SK-N-SH treated with all-trans-retinoic acid at 6 μM for 48 hours (cell line): ENCODE measurements around the gene REV3L.

Source experiments
- GLIS3 ChIP-seq: fragments of 250-450 bp; sonication (Bioruptor Pico); IDR thresholded peaks from 2 replicates; pipeline ENCODE4 v1.5.0; 2020; ENCODE audit warnings: mild to moderate bottlenecking, moderate library complexity
- OSR1 ChIP-seq: fragments of 250-450 bp; sonication (Bioruptor Pico); IDR thresholded peaks from 2 replicates; pipeline ENCODE4 v1.8.0; 2022; ENCODE audit warnings: moderate library complexity, mild to moderate bottlenecking, inconsistent platforms
- PPARA ChIP-seq: fragments of 250-450 bp; sonication (Bioruptor Pico); IDR thresholded peaks from 2 replicates; pipeline ENCODE4 v1.5.0; 2020; ENCODE audit warnings: mild to moderate bottlenecking, borderline replicate concordance
- TCF4 ChIP-seq: fragments of 250-450 bp; sonication (Bioruptor Pico); IDR thresholded peaks from 2 replicates; pipeline ENCODE4 v1.8.0; 2021; ENCODE audit warnings: mild to moderate bottlenecking, moderate library complexity, borderline replicate concordance
- ZFP30 ChIP-seq: fragments of 450-650 bp; formaldehyde crosslinking; IDR thresholded peaks from 2 replicates; pipeline ENCODE4 v1.5.0; 2022; ENCODE audit warnings: mild to moderate bottlenecking, moderate library complexity
- TF ChIP-seq, protein P1 (sequence below): fragments of 250-450 bp; sonication (Bioruptor Pico); IDR thresholded peaks from 2 replicates; pipeline ENCODE4 v1.8.0; 2020; ENCODE audit warnings: mild to moderate bottlenecking, moderate library complexity, borderline replicate concordance

DNA sequence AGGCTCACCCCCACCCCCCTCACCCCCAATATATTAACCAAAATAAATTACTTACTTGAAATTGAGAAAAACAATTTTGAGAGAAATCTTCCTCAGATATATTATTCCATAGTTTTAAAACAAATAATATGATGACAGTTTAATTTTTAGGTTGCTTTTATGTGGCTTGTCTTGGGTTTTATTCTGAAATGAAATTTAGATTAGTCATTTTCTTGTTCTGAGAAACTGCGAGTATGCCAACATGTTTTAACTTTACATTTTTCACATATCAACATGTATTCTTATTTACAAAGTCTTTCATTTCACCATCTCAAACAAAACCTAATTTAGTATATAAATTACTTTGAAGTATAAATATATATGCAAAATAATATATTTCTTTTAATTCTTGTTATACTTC lies 11.1 kb downstream of the REV3L start:
- TF ChIP-seq ZFP30 (CRISPR knock-in tag): no peak
- TF ChIP-seq OSR1 (CRISPR knock-in tag): no peak
- TF ChIP-seq, protein P1, sequence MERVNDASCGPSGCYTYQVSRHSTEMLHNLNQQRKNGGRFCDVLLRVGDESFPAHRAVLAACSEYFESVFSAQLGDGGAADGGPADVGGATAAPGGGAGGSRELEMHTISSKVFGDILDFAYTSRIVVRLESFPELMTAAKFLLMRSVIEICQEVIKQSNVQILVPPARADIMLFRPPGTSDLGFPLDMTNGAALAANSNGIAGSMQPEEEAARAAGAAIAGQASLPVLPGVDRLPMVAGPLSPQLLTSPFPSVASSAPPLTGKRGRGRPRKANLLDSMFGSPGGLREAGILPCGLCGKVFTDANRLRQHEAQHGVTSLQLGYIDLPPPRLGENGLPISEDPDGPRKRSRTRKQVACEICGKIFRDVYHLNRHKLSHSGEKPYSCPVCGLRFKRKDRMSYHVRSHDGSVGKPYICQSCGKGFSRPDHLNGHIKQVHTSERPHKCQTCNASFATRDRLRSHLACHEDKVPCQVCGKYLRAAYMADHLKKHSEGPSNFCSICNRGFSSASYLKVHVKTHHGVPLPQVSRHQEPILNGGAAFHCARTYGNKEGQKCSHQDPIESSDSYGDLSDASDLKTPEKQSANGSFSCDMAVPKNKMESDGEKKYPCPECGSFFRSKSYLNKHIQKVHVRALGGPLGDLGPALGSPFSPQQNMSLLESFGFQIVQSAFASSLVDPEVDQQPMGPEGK (CRISPR knock-in tag): no peak
- no peak for TF ChIP-seq PPARA (CRISPR knock-in tag)
- TF ChIP-seq GLIS3 (CRISPR knock-in tag): no peak
- TF ChIP-seq TCF4 (CRISPR knock-in tag): no peak
